Measurements from ENCODE around the gene ELN. TPM values are rescaled to one million over a fixed set of nuclear protein-coding genes. Genes with fewer than 3 reads are reported as not detected.

Gene ELN
- total and polyA plus RNA-seq, 9 of the 15 experiments (the other 6 are each of a cell fraction or from before 2014, with no cell fraction given), result 0.20 TPM; not detected in 8

DNA sequence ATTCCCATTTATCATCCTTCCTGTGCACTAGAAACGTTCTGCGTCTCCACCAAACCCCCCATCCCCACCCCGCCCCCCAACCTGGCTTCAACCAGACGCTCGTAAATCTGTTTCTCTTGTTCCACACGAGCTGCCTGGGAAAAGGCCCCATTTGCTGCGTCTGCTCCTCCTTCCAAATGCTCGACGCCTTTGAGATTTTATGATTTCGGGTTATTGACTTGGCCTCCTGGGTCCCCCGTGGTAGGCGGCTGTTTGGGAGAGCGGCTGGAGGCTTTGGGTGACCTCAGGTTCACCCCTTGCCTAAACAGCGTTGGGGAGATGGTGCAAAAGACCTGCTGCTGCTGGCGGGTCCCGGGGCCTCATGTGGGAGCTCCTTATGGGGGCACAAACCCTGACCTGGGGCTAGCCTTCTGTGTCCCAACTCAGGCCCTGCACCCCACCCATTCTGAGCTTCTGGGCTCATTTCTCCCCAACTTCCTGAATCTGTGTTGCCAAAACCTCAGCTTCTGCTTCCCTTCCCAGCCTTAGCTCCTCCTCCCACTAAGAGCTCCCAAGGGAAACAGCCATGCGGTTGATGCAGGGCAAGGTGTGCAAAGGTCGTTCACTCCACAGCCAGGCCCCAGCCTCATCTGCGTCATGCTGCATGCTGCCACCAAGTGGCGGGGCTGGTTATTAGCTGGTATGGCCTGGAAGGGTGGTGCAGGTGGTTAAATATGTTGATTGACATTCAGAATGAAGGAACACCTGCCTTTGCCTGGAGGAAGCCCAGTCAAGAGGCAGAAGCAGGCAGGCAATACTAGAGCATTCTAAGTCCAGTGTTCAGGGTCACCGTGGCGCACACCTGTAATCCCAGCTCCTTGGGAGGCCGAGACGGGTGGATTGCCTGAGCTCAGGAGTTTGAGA lies 49.1 kb upstream of the ELN start (continued):
- TF ChIP-seq MYBL2 (IDR thresholded peaks at IDR 0.05; ENCODE audit: low read depth) (no peak), MYBL2 (CRISPR knock-in tag; IDR thresholded peaks at IDR 0.05; ENCODE audit: borderline replicate concordance) (no peak), CTBP1 (IDR thresholded peaks at IDR 0.05; ENCODE audit: borderline replicate concordance) (peak; percentile 37; the same call in 1 of the 2 replicates), RBFOX2 (IDR thresholded peaks at IDR 0.05; ENCODE audit: low read depth, low read length) (no peak), NR3C1 (CRISPR knock-in tag; IDR thresholded peaks at IDR 0.05) (no peak), HMG20A (CRISPR knock-in tag; conservative IDR thresholded peaks at IDR 0.05) (no peak), SMC3 (conservative IDR thresholded peaks at IDR 0.05; ENCODE audit: insufficient read depth, low read depth, low read length) (peak; percentile 65; the same call in 1 of the 2 replicates), FOXJ3 (CRISPR knock-in tag; IDR thresholded peaks at IDR 0.05) (no peak), ERF (CRISPR knock-in tag; IDR thresholded peaks at IDR 0.05) (no peak), U2AF2 (optimal IDR thresholded peaks at IDR 0.05; ENCODE audit: low read depth, low read length) (no peak), FOXA3 (CRISPR knock-in tag; conservative IDR thresholded peaks at IDR 0.05 in 1 of 2, IDR thresholded peaks at IDR 0.05 in 1 of 2) (no peak), ATF1 (CRISPR knock-in tag; IDR thresholded peaks at IDR 0.05) (no peak), ATF1 (tag; IDR thresholded peaks at IDR 0.05) (0 out of 2 replicates have a peak, but pooled peaks have one; percentile 14), RFX7 (CRISPR knock-in tag; IDR thresholded peaks at IDR 0.05) (no peak), ZBTB7A (IDR thresholded peaks at IDR 0.05; ENCODE audit: borderline replicate concordance, control insufficient read depth, low read depth, low read length) (no peak)
- TF ChIP-seq, protein P1, sequence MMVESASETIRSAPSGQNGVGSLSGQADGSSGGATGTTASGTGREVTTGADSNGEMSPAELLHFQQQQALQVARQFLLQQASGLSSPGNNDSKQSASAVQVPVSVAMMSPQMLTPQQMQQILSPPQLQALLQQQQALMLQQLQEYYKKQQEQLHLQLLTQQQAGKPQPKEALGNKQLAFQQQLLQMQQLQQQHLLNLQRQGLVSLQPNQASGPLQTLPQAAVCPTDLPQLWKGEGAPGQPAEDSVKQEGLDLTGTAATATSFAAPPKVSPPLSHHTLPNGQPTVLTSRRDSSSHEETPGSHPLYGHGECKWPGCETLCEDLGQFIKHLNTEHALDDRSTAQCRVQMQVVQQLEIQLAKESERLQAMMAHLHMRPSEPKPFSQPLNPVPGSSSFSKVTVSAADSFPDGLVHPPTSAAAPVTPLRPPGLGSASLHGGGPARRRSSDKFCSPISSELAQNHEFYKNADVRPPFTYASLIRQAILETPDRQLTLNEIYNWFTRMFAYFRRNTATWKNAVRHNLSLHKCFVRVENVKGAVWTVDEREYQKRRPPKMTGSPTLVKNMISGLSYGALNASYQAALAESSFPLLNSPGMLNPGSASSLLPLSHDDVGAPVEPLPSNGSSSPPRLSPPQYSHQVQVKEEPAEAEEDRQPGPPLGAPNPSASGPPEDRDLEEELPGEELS (CRISPR knock-in tag; IDR thresholded peaks at IDR 0.05; ENCODE audit: borderline replicate concordance), result no peak
- TF ChIP-seq, protein P2, sequence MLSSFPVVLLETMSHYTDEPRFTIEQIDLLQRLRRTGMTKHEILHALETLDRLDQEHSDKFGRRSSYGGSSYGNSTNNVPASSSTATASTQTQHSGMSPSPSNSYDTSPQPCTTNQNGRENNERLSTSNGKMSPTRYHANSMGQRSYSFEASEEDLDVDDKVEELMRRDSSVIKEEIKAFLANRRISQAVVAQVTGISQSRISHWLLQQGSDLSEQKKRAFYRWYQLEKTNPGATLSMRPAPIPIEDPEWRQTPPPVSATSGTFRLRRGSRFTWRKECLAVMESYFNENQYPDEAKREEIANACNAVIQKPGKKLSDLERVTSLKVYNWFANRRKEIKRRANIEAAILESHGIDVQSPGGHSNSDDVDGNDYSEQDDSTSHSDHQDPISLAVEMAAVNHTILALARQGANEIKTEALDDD (IDR thresholded peaks at IDR 0.05), result no peak
- TF ChIP-seq, protein P3, sequence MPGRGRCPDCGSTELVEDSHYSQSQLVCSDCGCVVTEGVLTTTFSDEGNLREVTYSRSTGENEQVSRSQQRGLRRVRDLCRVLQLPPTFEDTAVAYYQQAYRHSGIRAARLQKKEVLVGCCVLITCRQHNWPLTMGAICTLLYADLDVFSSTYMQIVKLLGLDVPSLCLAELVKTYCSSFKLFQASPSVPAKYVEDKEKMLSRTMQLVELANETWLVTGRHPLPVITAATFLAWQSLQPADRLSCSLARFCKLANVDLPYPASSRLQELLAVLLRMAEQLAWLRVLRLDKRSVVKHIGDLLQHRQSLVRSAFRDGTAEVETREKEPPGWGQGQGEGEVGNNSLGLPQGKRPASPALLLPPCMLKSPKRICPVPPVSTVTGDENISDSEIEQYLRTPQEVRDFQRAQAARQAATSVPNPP (IDR thresholded peaks at IDR 0.05; ENCODE audit: borderline replicate concordance, insufficient read depth, insufficient read length), result no peak
- TF ChIP-seq, protein P4, sequence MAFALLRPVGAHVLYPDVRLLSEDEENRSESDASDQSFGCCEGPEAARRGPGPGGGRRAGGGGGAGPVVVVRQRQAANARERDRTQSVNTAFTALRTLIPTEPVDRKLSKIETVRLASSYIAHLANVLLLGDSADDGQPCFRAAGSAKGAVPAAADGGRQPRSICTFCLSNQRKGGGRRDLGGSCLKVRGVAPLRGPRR (CRISPR knock-in tag; IDR thresholded peaks at IDR 0.05), result no peak
